Measurements from ENCODE around the gene EIF4A2. TPM values are rescaled to one million over a fixed set of nuclear protein-coding genes. Genes with fewer than 3 reads are reported as not detected.

The EIF4A2 gene
- total and polyA plus RNA-seq, 9 of the 15 experiments (the other 6 are each of a cell fraction or from before 2014, with no cell fraction given) = 307 to 754 (median 435) TPM

GRCh38 chr3:186826976-186827857 lies 43.8 kb downstream of the EIF4A2 start (continued):
- TF ChIP-seq, protein P1, sequence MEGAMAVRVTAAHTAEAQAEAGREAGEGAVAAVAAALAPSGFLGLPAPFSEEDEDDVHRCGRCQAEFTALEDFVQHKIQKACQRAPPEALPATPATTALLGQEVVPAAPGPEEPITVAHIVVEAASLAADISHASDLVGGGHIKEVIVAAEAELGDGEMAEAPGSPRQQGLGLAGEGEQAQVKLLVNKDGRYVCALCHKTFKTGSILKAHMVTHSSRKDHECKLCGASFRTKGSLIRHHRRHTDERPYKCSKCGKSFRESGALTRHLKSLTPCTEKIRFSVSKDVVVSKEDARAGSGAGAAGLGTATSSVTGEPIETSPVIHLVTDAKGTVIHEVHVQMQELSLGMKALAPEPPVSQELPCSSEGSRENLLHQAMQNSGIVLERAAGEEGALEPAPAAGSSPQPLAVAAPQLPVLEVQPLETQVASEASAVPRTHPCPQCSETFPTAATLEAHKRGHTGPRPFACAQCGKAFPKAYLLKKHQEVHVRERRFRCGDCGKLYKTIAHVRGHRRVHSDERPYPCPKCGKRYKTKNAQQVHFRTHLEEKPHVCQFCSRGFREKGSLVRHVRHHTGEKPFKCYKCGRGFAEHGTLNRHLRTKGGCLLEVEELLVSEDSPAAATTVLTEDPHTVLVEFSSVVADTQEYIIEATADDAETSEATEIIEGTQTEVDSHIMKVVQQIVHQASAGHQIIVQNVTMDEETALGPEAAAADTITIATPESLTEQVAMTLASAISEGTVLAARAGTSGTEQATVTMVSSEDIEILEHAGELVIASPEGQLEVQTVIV (CRISPR knock-in tag; IDR thresholded peaks at IDR 0.05; ENCODE audit: borderline replicate concordance) = no peak
- TF ChIP-seq ZNF121 (CRISPR knock-in tag; conservative IDR thresholded peaks at IDR 0.05) (no peak), NRF1 (conservative IDR thresholded peaks at IDR 0.05 in 1 of 2, IDR thresholded peaks at IDR 0.05 in 1 of 2) (peak; percentile 92), POLR3G (IDR thresholded peaks at IDR 0.05; ENCODE audit: extremely low read depth, insufficient read length, insufficient replicate concordance) (no peak), MTF1 (CRISPR knock-in tag; IDR thresholded peaks at IDR 0.05; ENCODE audit: borderline replicate concordance) (no peak), ZNF384 (IDR thresholded peaks at IDR 0.05; ENCODE audit: low read depth, low read length) (no peak), NFIC (IDR thresholded peaks at IDR 0.05) (0 out of 2 replicates have a peak, but pooled peaks have one; percentile 17), CEBPZ (IDR thresholded peaks at IDR 0.05; ENCODE audit: borderline replicate concordance, low read depth, low read length) (no peak), NEUROD1 (IDR thresholded peaks at IDR 0.05; ENCODE audit: borderline replicate concordance, low read depth, low read length, partially characterized antibody) (no peak), HMG20B (CRISPR knock-in tag; IDR thresholded peaks at IDR 0.05) (no peak), HDAC8 (tag; IDR thresholded peaks at IDR 0.05) (no peak)
- TF ChIP-seq, protein P2, sequence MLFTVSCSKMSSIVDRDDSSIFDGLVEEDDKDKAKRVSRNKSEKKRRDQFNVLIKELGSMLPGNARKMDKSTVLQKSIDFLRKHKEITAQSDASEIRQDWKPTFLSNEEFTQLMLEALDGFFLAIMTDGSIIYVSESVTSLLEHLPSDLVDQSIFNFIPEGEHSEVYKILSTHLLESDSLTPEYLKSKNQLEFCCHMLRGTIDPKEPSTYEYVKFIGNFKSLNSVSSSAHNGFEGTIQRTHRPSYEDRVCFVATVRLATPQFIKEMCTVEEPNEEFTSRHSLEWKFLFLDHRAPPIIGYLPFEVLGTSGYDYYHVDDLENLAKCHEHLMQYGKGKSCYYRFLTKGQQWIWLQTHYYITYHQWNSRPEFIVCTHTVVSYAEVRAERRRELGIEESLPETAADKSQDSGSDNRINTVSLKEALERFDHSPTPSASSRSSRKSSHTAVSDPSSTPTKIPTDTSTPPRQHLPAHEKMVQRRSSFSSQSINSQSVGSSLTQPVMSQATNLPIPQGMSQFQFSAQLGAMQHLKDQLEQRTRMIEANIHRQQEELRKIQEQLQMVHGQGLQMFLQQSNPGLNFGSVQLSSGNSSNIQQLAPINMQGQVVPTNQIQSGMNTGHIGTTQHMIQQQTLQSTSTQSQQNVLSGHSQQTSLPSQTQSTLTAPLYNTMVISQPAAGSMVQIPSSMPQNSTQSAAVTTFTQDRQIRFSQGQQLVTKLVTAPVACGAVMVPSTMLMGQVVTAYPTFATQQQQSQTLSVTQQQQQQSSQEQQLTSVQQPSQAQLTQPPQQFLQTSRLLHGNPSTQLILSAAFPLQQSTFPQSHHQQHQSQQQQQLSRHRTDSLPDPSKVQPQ (CRISPR knock-in tag; IDR thresholded peaks at IDR 0.05; ENCODE audit: borderline replicate concordance) = no peak
- TF ChIP-seq, protein P3, sequence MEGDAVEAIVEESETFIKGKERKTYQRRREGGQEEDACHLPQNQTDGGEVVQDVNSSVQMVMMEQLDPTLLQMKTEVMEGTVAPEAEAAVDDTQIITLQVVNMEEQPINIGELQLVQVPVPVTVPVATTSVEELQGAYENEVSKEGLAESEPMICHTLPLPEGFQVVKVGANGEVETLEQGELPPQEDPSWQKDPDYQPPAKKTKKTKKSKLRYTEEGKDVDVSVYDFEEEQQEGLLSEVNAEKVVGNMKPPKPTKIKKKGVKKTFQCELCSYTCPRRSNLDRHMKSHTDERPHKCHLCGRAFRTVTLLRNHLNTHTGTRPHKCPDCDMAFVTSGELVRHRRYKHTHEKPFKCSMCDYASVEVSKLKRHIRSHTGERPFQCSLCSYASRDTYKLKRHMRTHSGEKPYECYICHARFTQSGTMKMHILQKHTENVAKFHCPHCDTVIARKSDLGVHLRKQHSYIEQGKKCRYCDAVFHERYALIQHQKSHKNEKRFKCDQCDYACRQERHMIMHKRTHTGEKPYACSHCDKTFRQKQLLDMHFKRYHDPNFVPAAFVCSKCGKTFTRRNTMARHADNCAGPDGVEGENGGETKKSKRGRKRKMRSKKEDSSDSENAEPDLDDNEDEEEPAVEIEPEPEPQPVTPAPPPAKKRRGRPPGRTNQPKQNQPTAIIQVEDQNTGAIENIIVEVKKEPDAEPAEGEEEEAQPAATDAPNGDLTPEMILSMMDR (IDR thresholded peaks at IDR 0.05 in 2 of 3, conservative IDR thresholded peaks at IDR 0.05 in 1 of 3; ENCODE audit: insufficient read depth in 2 of 3, low read depth in 1 of 3, low read length in 3 of 3) = no peak

All from K562 (cell line).